Stimulated activated CD8-positive, alpha-beta memory T cell treated with anti-CD3 and anti-CD28 coated beads, Interleukin-12 subunit alpha, Interleukin-12 subunit beta, amount 100 ng/mL, for 4 hours (primary cell): ENCODE results near the gene AARSD1.
"Not testable (repeated sequence)": the region's sequence is repeated elsewhere in the genome, so short reads cannot be mapped to it uniquely, and the experiment has no call there.

Experiments used
- DNase-seq: peaks from one replicate; pipeline ENCODE4 v3.0.0-alpha.2; 2020; ENCODE audit warnings: low read depth

AARSD1 gene

GRCh38 chr17:42920106-42920900 lies 44.0 kb downstream of the AARSD1 start:
- no peak for DNase-seq

- not testable (repeated sequence) for DNase-seq
Measured at GRCh38 chr17:42919522-42920077, 44.7 kb downstream of the AARSD1 start.

- no peak for DNase-seq
Measured at GRCh38 chr17:42918902-42919521, 45.2 kb downstream of the AARSD1 start.

- no peak for DNase-seq
Measured at GRCh38 chr17:42917236-42917603, 47.0 kb downstream of the AARSD1 start.

- DNase-seq, result not testable (repeated sequence)
Measured at GRCh38 chr17:42916388-42917235, 47.6 kb downstream of the AARSD1 start.

GRCh38 chr17:42915288-42915687 lies 49.0 kb downstream of the AARSD1 start:
- DNase-seq, result not testable (repeated sequence)

- no peak for DNase-seq
Measured at GRCh38 chr17:42913981-42914617, 50.2 kb downstream of the AARSD1 start.

- DNase-seq, result no peak
Measured at GRCh38 chr17:42913522-42913921, 50.7 kb downstream of the AARSD1 start.

GRCh38 chr17:42908872-42909700 lies 55.2 kb downstream of the AARSD1 start:
- no peak for DNase-seq

- DNase-seq, result no peak
Measured at GRCh38 chr17:42906772-42907446, 57.3 kb downstream of the AARSD1 start.

- no peak for DNase-seq
Measured at GRCh38 chr17:42904110-42904469, 60.2 kb downstream of the AARSD1 start.

- no peak for DNase-seq
Measured at GRCh38 chr17:42901535-42902229, 62.6 kb downstream of the AARSD1 start.
